Activated B cell treated with CpG ODN at 0.5 μM for 24 hours (primary cell): ENCODE data around the gene PKD1. TPM values are rescaled to one million over a fixed set of nuclear protein-coding genes. Genes with fewer than 3 reads are reported as not detected.
"Not testable (repeated sequence)": the region's sequence is repeated elsewhere in the genome, so short reads cannot be mapped to it uniquely, and the experiment has no call there.

Experiments
- ATAC-seq: fragments of 200-7000 bp; cut with Tn5 transposase; one replicate; pipeline ENCODE4 v1.10.0; 2021; ENCODE audit warnings: low read depth, mild to moderate bottlenecking, moderate library complexity
- CTCF ChIA-PET: fragments of 350-600 bp; sonication (Branson Sonifier 250); formaldehyde crosslinking; loops from one replicate; lab custom pipeline; 2021; ENCODE audit warnings: antibody characterized with exemption; lab: Charles Lee
- POLR2A ChIA-PET: fragments of 350-600 bp; sonication (Branson Sonifier 250); formaldehyde crosslinking; loops from one replicate; lab custom pipeline; 2021; ENCODE audit warnings: antibody characterized with exemption; lab: Charles Lee
- DNase-seq: peaks from one replicate; pipeline ENCODE4 v3.0.0; 2022
- H3K27ac Mint-ChIP-seq: one replicate; pipeline ENCODE4 v1.8.0; 2020; ENCODE audit warnings: mixed read lengths
- H3K27me3 Mint-ChIP-seq: one replicate; pipeline ENCODE4 v1.8.0; 2021; ENCODE audit warnings: mixed read lengths
- H3K36me3 Mint-ChIP-seq: one replicate; pipeline ENCODE4 v1.8.0; 2021; ENCODE audit warnings: low read depth, mixed read lengths
- H3K4me1 Mint-ChIP-seq: one replicate; pipeline ENCODE4 v1.8.0; 2021; ENCODE audit warnings: mixed read lengths
- H3K4me3 Mint-ChIP-seq: one replicate; pipeline ENCODE4 v1.8.0; 2020; ENCODE audit warnings: mild to moderate bottlenecking, mixed read lengths
- H3K9me3 Mint-ChIP-seq: one replicate; pipeline ENCODE4 v1.8.0; 2020; ENCODE audit warnings: mixed read lengths
- intact Hi-C: fragments of 100-400 bp; cut with micrococcal nuclease; formaldehyde crosslinking; loops from one replicate; pipeline ENCODE4 v1.15.1; 2024
- total RNA-seq: library from RNA; stranded (reverse); gene quantifications from 2 replicates; pipeline ENCODE4 v1.2.3, GENCODE V29; 2022
- TF ChIP-seq, protein P1 (sequence below): fragments of 200-600 bp; IDR thresholded peaks from one replicate; pipeline ENCODE4 v1.8.0; 2022; ENCODE audit warnings: antibody characterized with exemption, mild to moderate bottlenecking

The PKD1 gene
- total RNA-seq, 1 donor from 2014 or later = 84.2 TPM

DNA sequence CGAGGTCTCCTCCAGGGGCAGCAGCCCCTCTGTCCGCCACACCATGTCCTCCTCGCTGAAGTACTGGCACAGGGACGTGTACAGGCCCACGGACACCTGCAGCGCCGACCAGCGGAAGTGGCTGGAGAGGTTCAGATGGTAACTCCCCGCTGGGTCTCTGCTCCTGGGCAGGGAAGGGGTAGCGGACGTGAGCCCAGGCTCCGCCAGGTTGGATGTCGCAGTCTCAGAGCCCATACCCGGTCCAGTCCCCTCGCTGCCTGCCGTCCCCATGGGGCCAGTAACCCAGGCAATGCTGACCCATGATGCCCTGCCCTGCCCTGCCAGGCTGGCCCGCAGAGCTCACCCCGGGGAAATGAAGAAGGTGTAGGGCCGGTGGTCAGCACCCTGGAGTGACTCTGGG lies 33.2 kb downstream of the PKD1 start:
- ATAC-seq (no peak), DNase-seq (no peak)
- TF ChIP-seq, protein P1, sequence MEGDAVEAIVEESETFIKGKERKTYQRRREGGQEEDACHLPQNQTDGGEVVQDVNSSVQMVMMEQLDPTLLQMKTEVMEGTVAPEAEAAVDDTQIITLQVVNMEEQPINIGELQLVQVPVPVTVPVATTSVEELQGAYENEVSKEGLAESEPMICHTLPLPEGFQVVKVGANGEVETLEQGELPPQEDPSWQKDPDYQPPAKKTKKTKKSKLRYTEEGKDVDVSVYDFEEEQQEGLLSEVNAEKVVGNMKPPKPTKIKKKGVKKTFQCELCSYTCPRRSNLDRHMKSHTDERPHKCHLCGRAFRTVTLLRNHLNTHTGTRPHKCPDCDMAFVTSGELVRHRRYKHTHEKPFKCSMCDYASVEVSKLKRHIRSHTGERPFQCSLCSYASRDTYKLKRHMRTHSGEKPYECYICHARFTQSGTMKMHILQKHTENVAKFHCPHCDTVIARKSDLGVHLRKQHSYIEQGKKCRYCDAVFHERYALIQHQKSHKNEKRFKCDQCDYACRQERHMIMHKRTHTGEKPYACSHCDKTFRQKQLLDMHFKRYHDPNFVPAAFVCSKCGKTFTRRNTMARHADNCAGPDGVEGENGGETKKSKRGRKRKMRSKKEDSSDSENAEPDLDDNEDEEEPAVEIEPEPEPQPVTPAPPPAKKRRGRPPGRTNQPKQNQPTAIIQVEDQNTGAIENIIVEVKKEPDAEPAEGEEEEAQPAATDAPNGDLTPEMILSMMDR = no peak
- H3K27ac Mint-ChIP-seq = no peak overlapping the region
- no peak overlapping the region for H3K4me3 Mint-ChIP-seq
- no peaks in the 10 kb centered on the region for H3K4me1 Mint-ChIP-seq
- ChIA-PET CTCF (no interaction called here), POLR2A (no interaction called here)
- H3K27me3 Mint-ChIP-seq = no peaks in the 10 kb centered on the region
- H3K9me3 Mint-ChIP-seq = no peaks in the 10 kb centered on the region
- intact Hi-C loops = no loop called here
- peaks cover 21% of the 10 kb centered on the region for H3K36me3 Mint-ChIP-seq

- H3K4me3 Mint-ChIP-seq, POLR2A ChIA-PET, H3K27ac Mint-ChIP-seq, ATAC-seq, H3K4me1 Mint-ChIP-seq, CTCF ChIA-PET, intact Hi-C loops, DNase-seq, H3K27me3 Mint-ChIP-seq, H3K9me3 Mint-ChIP-seq: not testable (repeated sequence)
- peaks cover 24% of the 10 kb centered on the region for H3K36me3 Mint-ChIP-seq
Observed at GRCh38 chr16:2101581-2101980, 34.1 kb downstream of the PKD1 start.

DNA sequence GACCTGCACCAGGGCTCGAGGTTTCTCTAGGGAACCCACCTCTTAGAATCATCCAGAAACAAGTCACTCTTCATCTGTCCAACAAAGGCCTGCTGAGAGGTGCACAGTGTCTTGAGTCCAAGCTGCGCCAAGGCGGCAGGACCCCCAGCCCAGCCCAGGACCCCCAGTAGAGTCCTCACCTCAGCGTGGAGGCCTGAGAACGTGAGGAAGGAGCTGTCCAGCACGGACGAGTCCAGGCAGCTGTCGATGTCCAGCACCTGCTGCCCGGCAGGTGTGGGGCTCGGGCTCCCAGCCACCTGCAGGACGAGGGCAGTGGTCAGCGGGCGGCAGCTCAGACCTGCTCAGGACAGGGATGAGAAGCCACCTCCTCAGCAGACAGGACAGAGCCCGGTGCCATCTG lies 38.0 kb downstream of the PKD1 start:
- H3K4me1 Mint-ChIP-seq, CTCF ChIA-PET, intact Hi-C loops: not testable (repeated sequence)

GRCh38 chr16:2096853-2097595 lies 38.7 kb downstream of the PKD1 start:
- TF ChIP-seq, protein P1 = no peak
- ChIA-PET POLR2A (no interaction called here), CTCF (no interaction called here)
- Mint-ChIP-seq H3K4me3 (no peak overlapping the region), H3K4me1 (no peaks in the 10 kb centered on the region), H3K36me3 (peaks cover 38% of the 10 kb centered on the region), H3K27me3 (no peaks in the 10 kb centered on the region), H3K27ac (no peak overlapping the region), H3K9me3 (no peaks in the 10 kb centered on the region)
- ATAC-seq (no peak), DNase-seq (no peak)
- intact Hi-C loops = no loop called here

More for the DNA sequence above, 38.0 kb downstream of the PKD1 start:
- POLR2A ChIA-PET, DNase-seq, ATAC-seq, H3K27ac Mint-ChIP-seq, H3K9me3 Mint-ChIP-seq, H3K4me3 Mint-ChIP-seq, H3K27me3 Mint-ChIP-seq: not testable (repeated sequence)
- H3K36me3 Mint-ChIP-seq = peaks cover 35% of the 10 kb centered on the region

GRCh38 chr16:2095918-2096582 lies 39.6 kb downstream of the PKD1 start:
- ChIA-PET POLR2A (no interaction called here), CTCF (no interaction called here)
- no peaks in the 10 kb centered on the region for H3K4me1 Mint-ChIP-seq
- H3K27me3 Mint-ChIP-seq = no peaks in the 10 kb centered on the region
- H3K9me3 Mint-ChIP-seq = no peaks in the 10 kb centered on the region
- no peak overlapping the region for H3K4me3 Mint-ChIP-seq
- TF ChIP-seq, protein P1 = no peak
- no peak overlapping the region for H3K27ac Mint-ChIP-seq
- ATAC-seq = no peak
- no peak for DNase-seq
- intact Hi-C loops = no loop called here
- H3K36me3 Mint-ChIP-seq = peaks cover 33% of the 10 kb centered on the region

GRCh38 chr16:2095315-2095853 lies 40.3 kb downstream of the PKD1 start:
- POLR2A ChIA-PET = no interaction called here
- no peak overlapping the region for H3K4me3 Mint-ChIP-seq
- no peak for ATAC-seq
- CTCF ChIA-PET = no interaction called here
- no peaks in the 10 kb centered on the region for H3K9me3 Mint-ChIP-seq
- H3K27ac Mint-ChIP-seq = no peak overlapping the region
- DNase-seq = no peak
- H3K27me3 Mint-ChIP-seq = no peaks in the 10 kb centered on the region
- H3K36me3 Mint-ChIP-seq = peaks cover 30% of the 10 kb centered on the region
- intact Hi-C loops = no loop called here
- no peaks in the 10 kb centered on the region for H3K4me1 Mint-ChIP-seq
- TF ChIP-seq, protein P1 = no peak
